ENCODE measurements around the gene FAM107B. TPM values are rescaled to one million over a fixed set of nuclear protein-coding genes. Genes with fewer than 3 reads are reported as not detected.

FAM107B gene
- total RNA-seq, 1 donor from 2014 or later, result 86.2 TPM

- TF ChIP-seq CTCF (IDR thresholded peaks at IDR 0.05), result no peak
- no peak for DNase-seq
- Histone ChIP-seq H3K27me3 (no peaks in the 10 kb centered on the region), H3K9me3 (no peaks in the 10 kb centered on the region), H3K4me3 (no peak overlapping the region), H3K4me1 (peaks cover 41% of the 10 kb centered on the region), H3K36me3 (no peaks in the 10 kb centered on the region), H3K27ac (peak overlapping the region; percentile 67)
- ATAC-seq, result peak; percentile 69
- intact Hi-C loops (cut with DNase I), result no loop called here
Observed at GRCh38 chr10:14550471-14550981, 224.2 kb downstream of the FAM107B start.

DNA sequence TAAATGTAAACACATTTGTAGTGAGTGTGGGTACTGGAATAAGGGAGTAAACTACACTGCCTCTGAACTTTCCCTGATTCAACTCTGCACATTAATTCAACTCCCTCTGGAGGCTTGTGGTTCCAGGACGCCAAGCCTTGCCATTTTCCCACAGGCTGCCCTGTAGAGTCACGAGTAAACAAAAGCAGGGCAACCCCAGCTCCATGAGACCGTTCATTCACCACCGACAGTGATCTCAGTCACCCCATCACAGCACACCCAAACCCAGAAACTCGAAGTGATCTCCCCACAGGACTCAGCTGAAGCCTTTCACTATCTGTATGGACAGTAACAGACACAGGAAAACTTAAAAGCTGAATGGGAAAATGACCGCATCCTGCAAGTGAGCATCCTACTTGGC lies 225.2 kb downstream of the FAM107B start:
- no peak for ATAC-seq

DNA sequence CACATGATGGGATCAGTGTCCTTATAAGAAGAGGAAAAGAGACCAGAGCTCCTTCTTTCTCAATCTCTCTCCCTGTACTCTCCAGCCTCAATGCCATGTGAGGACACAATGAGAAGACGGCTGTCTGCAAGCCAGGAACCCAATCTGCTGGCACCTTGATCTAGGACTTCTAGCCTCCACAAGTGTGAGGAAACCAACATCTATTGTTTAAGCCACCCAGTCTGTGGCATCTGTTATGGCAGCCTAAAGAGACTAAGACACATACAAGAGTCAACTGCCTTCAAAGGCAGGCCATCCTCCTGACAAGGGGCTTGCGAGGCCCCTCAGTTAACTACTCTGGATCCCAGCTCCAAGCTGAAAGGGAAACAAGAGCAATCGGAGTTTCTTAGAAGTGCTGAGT lies 225.7 kb downstream of the FAM107B start:
- no peaks in the 10 kb centered on the region for H3K36me3 ChIP-seq
- no peak overlapping the region for H3K27ac ChIP-seq
- intact Hi-C loops (cut with DNase I), result no loop called here
- peaks cover 30% of the 10 kb centered on the region for H3K4me1 ChIP-seq
- no peaks in the 10 kb centered on the region for H3K9me3 ChIP-seq
- DNase-seq (no peak), ATAC-seq (no peak)
- TF ChIP-seq CTCF (IDR thresholded peaks at IDR 0.05), result no peak
- H3K4me3 ChIP-seq, result no peak overlapping the region
- H3K27me3 ChIP-seq, result no peaks in the 10 kb centered on the region

More for the DNA sequence above, 225.2 kb downstream of the FAM107B start:
- intact Hi-C loops (cut with DNase I), result no loop called here
- peaks cover 34% of the 10 kb centered on the region for H3K4me1 ChIP-seq
- no peak overlapping the region for H3K27ac ChIP-seq
- no peaks in the 10 kb centered on the region for H3K36me3 ChIP-seq
- H3K4me3 ChIP-seq, result no peak overlapping the region
- no peaks in the 10 kb centered on the region for H3K27me3 ChIP-seq
- DNase-seq, result no peak
- H3K9me3 ChIP-seq, result no peaks in the 10 kb centered on the region
- TF ChIP-seq CTCF (IDR thresholded peaks at IDR 0.05), result no peak

DNA sequence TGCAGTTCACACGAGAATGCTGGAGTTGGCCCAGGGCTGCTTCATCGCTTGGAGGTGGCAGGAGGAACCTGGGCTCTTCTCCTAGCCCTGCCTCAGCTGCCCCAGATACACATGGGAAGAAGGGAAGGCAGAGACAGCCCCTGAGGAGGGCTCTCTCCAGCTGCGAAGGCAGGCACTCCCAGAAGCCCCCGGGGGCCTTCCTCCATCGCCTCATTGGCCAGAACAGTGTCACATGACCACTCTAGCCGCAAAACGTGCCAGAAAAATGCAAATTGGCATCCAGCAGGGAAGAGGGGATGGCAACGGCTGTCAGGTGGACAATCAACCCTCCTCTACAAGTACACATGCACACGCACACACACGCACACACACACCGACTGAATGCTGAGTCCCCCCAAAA lies 226.2 kb downstream of the FAM107B start:
- no peak for DNase-seq
- intact Hi-C loops (cut with DNase I), result no loop called here
- H3K4me3 ChIP-seq, result no peak overlapping the region
- no peaks in the 10 kb centered on the region for H3K9me3 ChIP-seq
- H3K36me3 ChIP-seq, result no peaks in the 10 kb centered on the region
- H3K27ac ChIP-seq, result no peak overlapping the region
- no peak for ATAC-seq
- H3K4me1 ChIP-seq, result peaks cover 29% of the 10 kb centered on the region
- no peaks in the 10 kb centered on the region for H3K27me3 ChIP-seq
- no peak for TF ChIP-seq CTCF (IDR thresholded peaks at IDR 0.05)

DNA sequence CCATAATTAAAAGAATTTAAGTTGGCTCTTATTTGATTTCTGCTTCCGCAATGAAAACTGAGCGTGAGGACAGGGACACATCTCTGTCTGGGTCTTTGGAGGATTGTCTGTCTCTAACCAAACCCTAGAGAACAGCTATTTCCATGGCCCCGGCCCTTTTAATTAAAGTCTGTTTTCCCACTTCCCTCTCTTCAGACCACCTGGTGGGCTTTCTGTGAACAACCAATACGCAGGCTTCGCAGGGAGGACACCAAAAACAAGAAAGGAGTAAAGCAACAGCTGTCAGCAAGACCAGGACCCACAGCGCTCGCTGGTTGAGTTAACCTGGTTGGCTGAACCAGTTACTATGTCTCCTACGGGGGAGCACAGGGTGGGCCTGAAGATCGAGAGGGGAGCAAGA lies 226.9 kb downstream of the FAM107B start:
- peaks cover 30% of the 10 kb centered on the region for H3K4me1 ChIP-seq
- intact Hi-C loops (cut with DNase I), result no loop called here
- no peaks in the 10 kb centered on the region for H3K36me3 ChIP-seq
- DNase-seq (no peak), ATAC-seq (no peak)
- no peaks in the 10 kb centered on the region for H3K27me3 ChIP-seq
- no peak overlapping the region for H3K27ac ChIP-seq
- no peaks in the 10 kb centered on the region for H3K9me3 ChIP-seq
- no peak overlapping the region for H3K4me3 ChIP-seq
- TF ChIP-seq CTCF (IDR thresholded peaks at IDR 0.05), result no peak

GRCh38 chr10:14545827-14546226 lies 228.9 kb downstream of the FAM107B start:
- peak; percentile 57 for ATAC-seq
- peaks cover 9% of the 10 kb centered on the region for H3K36me3 ChIP-seq
- no peak overlapping the region for H3K4me3 ChIP-seq
- DNase-seq, result no peak
- intact Hi-C loops (cut with DNase I), result no loop called here
- no peaks in the 10 kb centered on the region for H3K27me3 ChIP-seq
- H3K4me1 ChIP-seq, result peaks cover 28% of the 10 kb centered on the region
- H3K9me3 ChIP-seq, result no peaks in the 10 kb centered on the region
- TF ChIP-seq CTCF (IDR thresholded peaks at IDR 0.05), result no peak
- H3K27ac ChIP-seq, result peak overlapping the region; percentile 13
